GM23338 (cell line): Measurements from ENCODE around the gene ZNF66.

Experiments
- ETS1 ChIP-seq: IDR thresholded peaks from 2 replicates; pipeline ENCODE4 v1.6.1; 2016; ENCODE audit warnings: antibody characterized with exemption
- POLR2AphosphoS5 ChIP-seq: IDR thresholded peaks from 2 replicates; pipeline ENCODE4 v1.6.1; 2016; ENCODE audit warnings: antibody characterized with exemption, low read depth

GRCh38 chr19:20840371-20840770, 64.3 kb downstream of the ZNF66 start:
- TF ChIP-seq ETS1 = no peak
- TF ChIP-seq POLR2AphosphoS5 = no peak
